IMR-90 (cell line): ENCODE results near the gene NSUN4. TPM values are rescaled to one million over a fixed set of nuclear protein-coding genes. Genes with fewer than 3 reads are reported as not detected.

Experiments used
- ATAC-seq: fragments of 200-7000 bp; cut with Tn5 transposase; 2 replicates; pipeline ENCODE4 v1.9.1; 2020; ENCODE audit warnings: low read depth, mild to moderate bottlenecking, moderate library complexity
- BruUV-seq: library from RNA; stranded (reverse); fragments of 400-500 nt; replicated peaks from 2 replicates; lab custom pipeline; 2021; lab: Mats Ljungman, UMichigan
- CTCF ChIA-PET: fragments of 300-600 bp; formaldehyde crosslinking; extraction: SDS; loops from one replicate; lab custom pipeline; 2021; ENCODE audit warnings: antibody characterized with exemption; lab: Yijun Ruan, JAX
- POLR2A ChIA-PET: fragments of 300-600 bp; sonication (Branson Sonifier 250); formaldehyde crosslinking; loops from one replicate; lab custom pipeline; 2022; ENCODE audit warnings: antibody characterized with exemption; ENCODE audit not compliant: unreplicated experiment; lab: Charles Lee
- DNase-seq: peaks from one replicate; pipeline ENCODE4 v3.0.0; 2013
- H2AFZ ChIP-seq: replicated peaks from 2 replicates; pipeline ENCODE3; 2013; ENCODE audit warnings: low read length, mild to moderate bottlenecking; ENCODE audit not compliant: poor library complexity
- H2AK5ac ChIP-seq: 2 replicates; pipeline ENCODE4 v1.6.1; 2013; ENCODE audit warnings: low read depth, low read length, inconsistent platforms
- H2AK9ac ChIP-seq: replicated peaks from 2 replicates; pipeline ENCODE3; 2013; ENCODE audit warnings: mild to moderate bottlenecking, low read depth, low read length, moderate library complexity; ENCODE audit not compliant: poor library complexity
- H2BK120ac ChIP-seq: 2 replicates; pipeline ENCODE4 v1.6.1; 2013; ENCODE audit warnings: low read depth, low read length, inconsistent platforms
- H2BK15ac ChIP-seq: 3 replicates; pipeline ENCODE4 v1.6.1; 2013; ENCODE audit warnings: low read depth, low read length, inconsistent platforms
- H2BK20ac ChIP-seq: 2 replicates; pipeline ENCODE4 v1.6.1; 2013; ENCODE audit warnings: low read depth, mild to moderate bottlenecking, inconsistent platforms, low read length, moderate library complexity
- H2BK5ac ChIP-seq: 2 replicates; pipeline ENCODE4 v1.6.1; 2013; ENCODE audit warnings: mild to moderate bottlenecking, low read depth, low read length, inconsistent platforms; ENCODE audit not compliant: poor library complexity, severe bottlenecking
- H3K14ac ChIP-seq: replicated peaks from 2 replicates; pipeline ENCODE4 v1.6.1; 2013; ENCODE audit warnings: low read depth, low read length, inconsistent platforms
- H3K18ac ChIP-seq: 2 replicates; pipeline ENCODE4 v1.6.1; 2013; ENCODE audit warnings: low read depth, low read length, control low read depth
- H3K23ac ChIP-seq: 2 replicates; pipeline ENCODE4 v1.6.1; 2013; ENCODE audit warnings: low read depth, low read length, inconsistent platforms
- H3K27ac ChIP-seq: 2 replicates; pipeline ENCODE4 v1.5.1; 2013; ENCODE audit warnings: mild to moderate bottlenecking, control low read depth, low read length; ENCODE audit not compliant: insufficient read depth
- H3K27me3 ChIP-seq: 2 replicates; pipeline ENCODE4 v1.6.1; 2013; ENCODE audit warnings: low read length; ENCODE audit not compliant: control insufficient read depth, insufficient read depth
- H3K36me3 ChIP-seq: 2 replicates; pipeline ENCODE4 v1.6.1; 2013; ENCODE audit warnings: low read length, mixed read lengths; ENCODE audit not compliant: control insufficient read depth, insufficient read depth
- H3K4ac ChIP-seq: 2 replicates; pipeline ENCODE4 v1.6.1; 2013; ENCODE audit warnings: low read depth, low read length, inconsistent platforms
- H3K4me1 ChIP-seq: 2 replicates; pipeline ENCODE4 v1.6.1; 2013; ENCODE audit warnings: low read length, mixed read lengths; ENCODE audit not compliant: control insufficient read depth, insufficient read depth
- H3K4me2 ChIP-seq: 2 replicates; pipeline ENCODE4 v1.6.1; 2013; ENCODE audit warnings: low read depth, mild to moderate bottlenecking, control low read depth, low read length, moderate library complexity
- H3K4me3 ChIP-seq: 2 replicates; pipeline ENCODE4 v1.5.1; 2013; ENCODE audit warnings: low read depth, mild to moderate bottlenecking, control low read depth, low read length, moderate library complexity; ENCODE audit not compliant: insufficient read depth
- H3K56ac ChIP-seq: 2 replicates; pipeline ENCODE4 v1.6.1; 2013; ENCODE audit warnings: low read length, inconsistent platforms; ENCODE audit not compliant: insufficient read depth; ENCODE audit errors: extremely low read depth
- H3K79me1 ChIP-seq, 2 experiments: 2 replicates each; pipeline ENCODE4 v1.6.1; 2013; ENCODE audit warnings: low read length in 2 of 2, inconsistent platforms in 1 of 2, low read depth in 1 of 2
- H3K9ac ChIP-seq: 2 replicates; pipeline ENCODE4 v1.6.1; 2013; ENCODE audit warnings: low read depth, low read length, control low read depth
- H3K9me1 ChIP-seq: 2 replicates; pipeline ENCODE4 v1.6.1; 2013; ENCODE audit warnings: low read length, inconsistent platforms; ENCODE audit not compliant: insufficient read depth
- H3K9me3 ChIP-seq: 2 replicates; pipeline ENCODE4 v1.6.1; 2013; ENCODE audit warnings: low read length; ENCODE audit not compliant: control insufficient read depth, insufficient read depth
- H4K20me1 ChIP-seq: 2 replicates; pipeline ENCODE4 v1.6.1; 2013; ENCODE audit warnings: low read length, inconsistent platforms; ENCODE audit not compliant: insufficient read depth
- H4K5ac ChIP-seq: 2 replicates; pipeline ENCODE4 v1.6.1; 2013; ENCODE audit warnings: mild to moderate bottlenecking, low read depth, low read length, control low read depth
- H4K8ac ChIP-seq, 2 experiments: 2 replicates each; pipeline ENCODE4 v1.6.1; 2013; ENCODE audit warnings: low read depth in 2 of 2, low read length in 2 of 2, control low read depth in 1 of 2, inconsistent platforms in 1 of 2
- H4K91ac ChIP-seq: 2 replicates; pipeline ENCODE4 v1.6.1; 2013; ENCODE audit warnings: low read depth, low read length, inconsistent platforms; ENCODE audit not compliant: insufficient read depth
- BHLHE40 ChIP-seq: fragments of 150-350 bp; IDR thresholded peaks from 2 replicates; pipeline ENCODE4 v1.6.1; 2016; ENCODE audit warnings: mild to moderate bottlenecking, low read depth, low read length
- CEBPB ChIP-seq: IDR thresholded peaks from 2 replicates; pipeline ENCODE4 v1.6.1; 2012; ENCODE audit warnings: low read depth, low read length, improper control_type of control experiment
- CHD1 ChIP-seq: IDR thresholded peaks from 2 replicates; pipeline ENCODE4 v1.6.1; 2012; ENCODE audit warnings: low read depth, low read length, improper control_type of control experiment
- FOS ChIP-seq: fragments of 150-350 bp; IDR thresholded peaks from 2 replicates; pipeline ENCODE4 v1.6.1; 2016; ENCODE audit warnings: low read depth, low read length
- MAFK ChIP-seq: IDR thresholded peaks from 2 replicates; pipeline ENCODE4 v1.6.1; 2012; ENCODE audit warnings: low read depth, low read length, improper control_type of control experiment
- MAZ ChIP-seq: IDR thresholded peaks from 2 replicates; pipeline ENCODE4 v1.6.1; 2012; ENCODE audit warnings: low read depth, mild to moderate bottlenecking, low read length, improper control_type of control experiment, moderate library complexity, borderline replicate concordance
- MXI1 ChIP-seq: IDR thresholded peaks from 2 replicates; pipeline ENCODE4 v1.6.1; 2012; ENCODE audit warnings: low read depth, mild to moderate bottlenecking, low read length, moderate library complexity, borderline replicate concordance
- NFE2L2 ChIP-seq: fragments of 150-350 bp; IDR thresholded peaks from 2 replicates; pipeline ENCODE4 v1.6.1; 2016; ENCODE audit warnings: low read depth, mild to moderate bottlenecking, low read length
- POLR2A ChIP-seq: IDR thresholded peaks from 2 replicates; pipeline ENCODE4 v1.6.1; 2012; ENCODE audit warnings: mild to moderate bottlenecking, low read depth, low read length
- RCOR1 ChIP-seq: IDR thresholded peaks from 2 replicates; pipeline ENCODE4 v1.6.1; 2012; ENCODE audit warnings: mild to moderate bottlenecking, low read length, improper control_type of control experiment; ENCODE audit not compliant: insufficient replicate concordance
- RFX5 ChIP-seq: IDR thresholded peaks from 2 replicates; pipeline ENCODE4 v1.8.0; 2012; ENCODE audit warnings: low read depth, mild to moderate bottlenecking, low read length, moderate library complexity
- SMC3 ChIP-seq: fragments of 150-350 bp; IDR thresholded peaks from 2 replicates; pipeline ENCODE4 v1.6.1; 2016; ENCODE audit warnings: low read depth, mild to moderate bottlenecking, antibody characterized with exemption, low read length, moderate library complexity
- USF2 ChIP-seq: fragments of 150-350 bp; IDR thresholded peaks from 2 replicates; pipeline ENCODE4 v1.6.1; 2017; ENCODE audit warnings: mild to moderate bottlenecking, antibody characterized with exemption, low read length, low read depth
- WGBS, 2 experiments: methylation state at CpG; one replicate each; pipeline versions ENCODE4 v1.1.5 to v1.1.7; 2013; ENCODE audit warnings: missing lambda C conversion rate in 2 of 2; ENCODE audit not compliant: insufficient read length in 1 of 2; ENCODE audit errors: extremely low coverage in 2 of 2; 5-methylcytosine and 5-hydroxymethylcytosine counted together
- dilution Hi-C: fragments of 300-500 bp; cut with HindIII; formaldehyde crosslinking; loops from one replicate; pipeline ENCODE4 v1.14.3; 2018; ENCODE audit warnings: low sequenced_read_pairs; ENCODE audit not compliant: unreplicated experiment
- in situ Hi-C: fragments of 300-500 bp; cut with MboI; formaldehyde crosslinking; loops from 3 replicates; pipeline ENCODE4 v1.14.3; 2019; ENCODE audit warnings: low sequenced_read_pairs, inconsistent platforms, mixed read lengths
- intact Hi-C: fragments of 100-400 bp; cut with micrococcal nuclease; formaldehyde crosslinking; loops from 2 replicates; pipeline ENCODE4 v1.10.0; 2022
- polyA plus RNA-seq, 3 experiments: library from polyadenylated mRNA; depleted of rRNA; stranded (reverse); fragments of >200 nt; gene quantifications; 2 replicates each; pipeline ENCODE4 v1.2.3, GENCODE V29; 2012; ENCODE audit warnings: low replicate concordance in 1 of 3
- total RNA-seq: library from RNA; depleted of rRNA; stranded (reverse); fragments of >200 nt; gene quantifications from 2 replicates; pipeline ENCODE4 v1.2.3, GENCODE V29; 2012
- TF ChIP-seq, protein P1 (sequence below): fragments of 150-350 bp; IDR thresholded peaks from 2 replicates; pipeline ENCODE4 v1.6.1; 2016; ENCODE audit warnings: low read depth, mild to moderate bottlenecking, low read length, moderate library complexity, borderline replicate concordance
- TF ChIP-seq, protein P2 (sequence below): conservative IDR thresholded peaks from 2 replicates; pipeline ENCODE4 v1.5.1; 2012; ENCODE audit warnings: mild to moderate bottlenecking, low read depth, low read length, improper control_type of control experiment

Gene NSUN4
- total and polyA plus RNA-seq, 2 of the 4 experiments (the other 2 are of a cell fraction) = 10.9 to 13.0 TPM

DNA sequence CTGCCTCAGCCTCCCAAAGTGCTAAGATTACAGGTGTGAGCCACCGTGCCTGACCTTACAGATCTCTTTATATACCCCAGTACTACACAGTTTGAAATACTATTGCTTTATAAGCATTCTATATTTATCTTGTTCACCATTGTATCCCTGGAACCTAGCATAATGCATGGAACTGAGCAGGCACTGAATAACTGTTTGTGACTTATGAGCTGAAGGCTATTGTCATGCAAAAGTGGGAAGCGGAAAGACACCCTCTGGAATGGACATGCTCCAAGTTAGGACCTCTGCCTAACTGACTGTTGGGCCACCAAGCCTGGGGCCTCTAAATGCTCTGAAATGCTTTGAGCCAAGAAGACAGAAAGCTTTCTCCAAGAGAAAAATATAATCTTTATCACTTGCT is 45.3 kb upstream of the NSUN4 start:
- dilution Hi-C loops (no loop called here), in situ Hi-C loops (no loop called here), intact Hi-C loops (no loop called here)
- Histone ChIP-seq H3K56ac (no peak overlapping the region), H4K5ac (no peak overlapping the region), H4K20me1 (peaks cover 19% of the 10 kb centered on the region), H3K23ac (no peak overlapping the region), H2BK20ac (no peak overlapping the region), H2BK5ac (no peak overlapping the region), H3K9me3 (no peaks in the 10 kb centered on the region), H2BK15ac (no peak overlapping the region), H4K8ac (no peak overlapping the region), H3K27me3 (no peaks in the 10 kb centered on the region), H3K27ac (no peak overlapping the region), H3K4ac (no peak overlapping the region), H2BK120ac (no peak overlapping the region), H3K36me3 (peaks cover 42% of the 10 kb centered on the region), H2AK9ac (no peak overlapping the region), H3K4me3 (no peak overlapping the region), H3K18ac (no peak overlapping the region), H4K91ac (no peak overlapping the region), H2AFZ (no peak overlapping the region), H3K9me1 (peaks cover 12% of the 10 kb centered on the region), H3K14ac (no peak overlapping the region), H3K4me1 (no peaks in the 10 kb centered on the region), H3K9ac (no peak overlapping the region), H3K79me1 (peaks cover 32 to 65% of the 10 kb centered on the region in 2 experiments), H2AK5ac (no peak overlapping the region), H3K4me2 (no peak overlapping the region)
- DNase-seq (no peak), ATAC-seq (no peak)
- POLR2A ChIA-PET = no interaction called here
- no peak for TF ChIP-seq NFE2L2
- TF ChIP-seq POLR2A = no peak
- TF ChIP-seq FOS = no peak
- no peak for TF ChIP-seq BHLHE40
- TF ChIP-seq CEBPB = no peak
- no peak for TF ChIP-seq MAZ
- TF ChIP-seq SMC3 = no peak
- TF ChIP-seq USF2 = no peak
- TF ChIP-seq MAFK = no peak
- TF ChIP-seq, protein P1, sequence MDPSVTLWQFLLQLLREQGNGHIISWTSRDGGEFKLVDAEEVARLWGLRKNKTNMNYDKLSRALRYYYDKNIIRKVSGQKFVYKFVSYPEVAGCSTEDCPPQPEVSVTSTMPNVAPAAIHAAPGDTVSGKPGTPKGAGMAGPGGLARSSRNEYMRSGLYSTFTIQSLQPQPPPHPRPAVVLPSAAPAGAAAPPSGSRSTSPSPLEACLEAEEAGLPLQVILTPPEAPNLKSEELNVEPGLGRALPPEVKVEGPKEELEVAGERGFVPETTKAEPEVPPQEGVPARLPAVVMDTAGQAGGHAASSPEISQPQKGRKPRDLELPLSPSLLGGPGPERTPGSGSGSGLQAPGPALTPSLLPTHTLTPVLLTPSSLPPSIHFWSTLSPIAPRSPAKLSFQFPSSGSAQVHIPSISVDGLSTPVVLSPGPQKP = no peak
- TF ChIP-seq RCOR1 = no peak
- TF ChIP-seq CHD1 = no peak
- TF ChIP-seq RFX5 = no peak
- TF ChIP-seq, protein P2, sequence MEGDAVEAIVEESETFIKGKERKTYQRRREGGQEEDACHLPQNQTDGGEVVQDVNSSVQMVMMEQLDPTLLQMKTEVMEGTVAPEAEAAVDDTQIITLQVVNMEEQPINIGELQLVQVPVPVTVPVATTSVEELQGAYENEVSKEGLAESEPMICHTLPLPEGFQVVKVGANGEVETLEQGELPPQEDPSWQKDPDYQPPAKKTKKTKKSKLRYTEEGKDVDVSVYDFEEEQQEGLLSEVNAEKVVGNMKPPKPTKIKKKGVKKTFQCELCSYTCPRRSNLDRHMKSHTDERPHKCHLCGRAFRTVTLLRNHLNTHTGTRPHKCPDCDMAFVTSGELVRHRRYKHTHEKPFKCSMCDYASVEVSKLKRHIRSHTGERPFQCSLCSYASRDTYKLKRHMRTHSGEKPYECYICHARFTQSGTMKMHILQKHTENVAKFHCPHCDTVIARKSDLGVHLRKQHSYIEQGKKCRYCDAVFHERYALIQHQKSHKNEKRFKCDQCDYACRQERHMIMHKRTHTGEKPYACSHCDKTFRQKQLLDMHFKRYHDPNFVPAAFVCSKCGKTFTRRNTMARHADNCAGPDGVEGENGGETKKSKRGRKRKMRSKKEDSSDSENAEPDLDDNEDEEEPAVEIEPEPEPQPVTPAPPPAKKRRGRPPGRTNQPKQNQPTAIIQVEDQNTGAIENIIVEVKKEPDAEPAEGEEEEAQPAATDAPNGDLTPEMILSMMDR = no peak
- TF ChIP-seq MXI1 = no peak
- BruUV-seq = no TSS peak
- CTCF ChIA-PET = no interaction called here
- no CpG with 5 or more reads among the region's 2 CpGs for WGBS, 2 experiments
